A549 (cell line): ENCODE results near the gene SPEM1.
"Not testable (repeated sequence)": the region's sequence is repeated elsewhere in the genome, so short reads cannot be mapped to it uniquely, and the experiment has no call there.

Experiments
- BCL3 ChIP-seq: fragments of >200 bp; sonication (Bioruptor Twin); formaldehyde crosslinking; IDR thresholded peaks from 3 replicates; pipeline ENCODE4 v1.6.1; 2016
- CTCF ChIP-seq: fragments of >200 bp; sonication (Bioruptor Twin); formaldehyde crosslinking; IDR thresholded peaks from 3 replicates; pipeline ENCODE4 v1.5.1; 2016
- EP300 ChIP-seq, 2 experiments: fragments of >200 bp; sonication (Bioruptor Twin); formaldehyde crosslinking; IDR thresholded peaks; 2 replicates in 1 of 2; 3 replicates in 1 of 2; pipeline ENCODE4 v1.6.1; 2016 to 2017
- KDM5A ChIP-seq: fragments of 200-600 bp; sonication (generic); IDR thresholded peaks from 2 replicates; pipeline ENCODE4 v1.6.1; 2016; ENCODE audit warnings: antibody characterized with exemption, mild to moderate bottlenecking
- POLR2A ChIP-seq: IDR thresholded peaks from 2 replicates; pipeline ENCODE4 v1.6.1; 2012; ENCODE audit warnings: mild to moderate bottlenecking, low read length
- RAD21 ChIP-seq, 2 experiments: fragments of >200 bp in 1 of 2; sonication (Bioruptor Twin) in 1 of 2; formaldehyde crosslinking in 1 of 2; IDR thresholded peaks in 1 of 2; conservative IDR thresholded peaks in 1 of 2; 2 replicates in 1 of 2; 3 replicates in 1 of 2; pipeline ENCODE4 v1.6.1; 2012 to 2018; ENCODE audit warnings: inconsistent platforms in 1 of 2
- RCOR1 ChIP-seq: fragments of 150-350 bp; IDR thresholded peaks from 2 replicates; pipeline ENCODE4 v1.6.1; 2014; ENCODE audit warnings: antibody characterized with exemption, low read length, low read depth
- REST ChIP-seq: fragments of 200-600 bp; sonication (generic); IDR thresholded peaks from 2 replicates; pipeline ENCODE4 v1.6.1; 2016; ENCODE audit warnings: antibody characterized with exemption, mild to moderate bottlenecking, moderate library complexity
- RFX5 ChIP-seq: fragments of 450-650 bp; IDR thresholded peaks from 2 replicates; pipeline ENCODE4 v1.7.1; 2014; ENCODE audit warnings: antibody characterized with exemption, mild to moderate bottlenecking, moderate library complexity
- USF2 ChIP-seq: fragments of 450-650 bp; IDR thresholded peaks from 2 replicates; pipeline ENCODE4 v1.6.1; 2014; ENCODE audit warnings: antibody characterized with exemption

- TF ChIP-seq RCOR1; RFX5; POLR2A; REST; RAD21 (conservative IDR thresholded peaks at IDR 0.05 in 1 of 2, IDR thresholded peaks at IDR 0.05 in 1 of 2); EP300 (IDR thresholded peaks at IDR 0.05); USF2; CTCF; KDM5A; BCL3: not testable (repeated sequence)
These were observed 49.7 kb downstream of the SPEM1 start for GRCh38 chr17:7469843-7470242.
